PC-3 (cell line): ENCODE data around the gene CRABP2. TPM values are rescaled to one million over a fixed set of nuclear protein-coding genes. Genes with fewer than 3 reads are reported as not detected.

ENCODE experiments used
- ATAC-seq: fragments of 200-7000 bp; cut with Tn5 transposase; 2 replicates; pipeline ENCODE4 v1.9.1; 2020; ENCODE audit warnings: mild to moderate bottlenecking, moderate library complexity
- BruUV-seq: library from RNA; stranded (reverse); fragments of 400-500 nt; replicated peaks from 2 replicates; lab custom pipeline; 2021; lab: Mats Ljungman, UMichigan
- CTCF ChIA-PET: fragments of 300-600 bp; sonication (Branson Sonifier 250); formaldehyde crosslinking; loops from one replicate; lab custom pipeline; 2022; ENCODE audit warnings: antibody characterized with exemption; lab: Charles Lee
- POLR2A ChIA-PET: fragments of 300-600 bp; sonication (Branson Sonifier 250); formaldehyde crosslinking; loops from one replicate; lab custom pipeline; 2022; ENCODE audit warnings: antibody characterized with exemption; ENCODE audit not compliant: unreplicated experiment; lab: Charles Lee
- DNase-seq: peaks from one replicate; pipeline ENCODE4 v3.0.0-alpha.2; 2015
- H2AFZ ChIP-seq: fragments of 300-600 bp; sonication (generic); 2 replicates; pipeline ENCODE4 v1.6.0; 2016; ENCODE audit warnings: antibody characterized with exemption, low read length
- H3F3A ChIP-seq: fragments of 300-600 bp; sonication (generic); one replicate; pipeline ENCODE4 v1.6.0; 2017; ENCODE audit warnings: antibody characterized with exemption, low read length, control low read depth, mild to moderate bottlenecking; ENCODE audit not compliant: unreplicated experiment
- H3K27ac ChIP-seq: fragments of 300-600 bp; sonication (generic); 2 replicates; pipeline ENCODE4 v1.5.1; 2016; ENCODE audit warnings: mild to moderate bottlenecking, low read length
- H3K27me3 ChIP-seq: fragments of 300-600 bp; sonication (generic); 2 replicates; pipeline ENCODE4 v1.6.1; 2016; ENCODE audit warnings: low read length, mixed read lengths
- H3K36me3 ChIP-seq: fragments of 300-600 bp; sonication (generic); 2 replicates; pipeline ENCODE4 v1.6.1; 2016; ENCODE audit warnings: low read depth, mixed run types, low read length, mixed read lengths
- H3K4me1 ChIP-seq: fragments of 300-600 bp; sonication (generic); 2 replicates; pipeline ENCODE4 v1.5.1; 2016; ENCODE audit warnings: low read length; ENCODE audit not compliant: insufficient read depth
- H3K4me2 ChIP-seq: fragments of 300-600 bp; sonication (generic); 2 replicates; pipeline ENCODE4 v1.6.0; 2016; ENCODE audit warnings: low read length
- H3K4me3 ChIP-seq: fragments of 300-600 bp; sonication (generic); 2 replicates; pipeline ENCODE4 v1.5.1; 2016; ENCODE audit warnings: mild to moderate bottlenecking, low read length, mixed read lengths
- H3K79me2 ChIP-seq: fragments of 300-600 bp; sonication (generic); 2 replicates; pipeline ENCODE4 v1.6.1; 2017; ENCODE audit warnings: low read length, mixed read lengths
- H3K9ac ChIP-seq: fragments of 300-600 bp; sonication (generic); 2 replicates; pipeline ENCODE4 v1.6.0; 2016; ENCODE audit warnings: mild to moderate bottlenecking, low read length
- H3K9me2 ChIP-seq: fragments of 300-600 bp; sonication (generic); replicated peaks from 2 replicates; pipeline ENCODE4 v1.6.1; 2016; ENCODE audit warnings: mixed run types, low read length, mixed read lengths
- H3K9me3 ChIP-seq: fragments of 300-600 bp; sonication (generic); 2 replicates; pipeline ENCODE4 v1.6.1; 2016; ENCODE audit warnings: low read length, mixed read lengths
- H4K20me1 ChIP-seq: fragments of 300-600 bp; sonication (generic); 2 replicates; pipeline ENCODE4 v1.6.1; 2016; ENCODE audit warnings: low read length, mixed read lengths
- CTCF ChIP-seq: fragments of 300-600 bp; sonication (generic); conservative IDR thresholded peaks from 2 replicates; pipeline ENCODE4 v1.5.1; 2017; ENCODE audit warnings: antibody characterized with exemption, low read depth, mild to moderate bottlenecking, low read length
- EZH2 ChIP-seq: fragments of 300-600 bp; sonication (generic); IDR thresholded peaks from one replicate; pipeline ENCODE4 v1.6.1; 2017; ENCODE audit warnings: antibody characterized with exemption, mild to moderate bottlenecking, low read length; ENCODE audit not compliant: unreplicated experiment
- EZH2phosphoT487 ChIP-seq: fragments of 300-600 bp; sonication (generic); IDR thresholded peaks from 2 replicates; pipeline ENCODE4 v1.6.1; 2018; ENCODE audit warnings: mild to moderate bottlenecking, antibody characterized with exemption, low read length, borderline replicate concordance
- intact Hi-C: fragments of 100-400 bp; cut with micrococcal nuclease; formaldehyde crosslinking; loops from 2 replicates; pipeline ENCODE4 v1.9.0; 2023
- total RNA-seq: library from RNA; depleted of rRNA; stranded (reverse); fragments of >200 nt; gene quantifications from 2 replicates; pipeline ENCODE4 v1.2.3, GENCODE V29; 2014

The CRABP2 gene
- total RNA-seq, 1 experiment from 2014 or later: 120 TPM

- H3K27me3 ChIP-seq: no peaks in the 10 kb centered on the region
These were observed 33.6 kb downstream of the CRABP2 start for GRCh38 chr1:156671804-156672203.

GRCh38 chr1:156670791-156671190 is 34.6 kb downstream of the CRABP2 start:
- no peak for DNase-seq
- H3K4me1 ChIP-seq: peaks cover 7% of the 10 kb centered on the region; the same call in 1 of the 2 replicates
- H3F3A ChIP-seq: no peaks in the 10 kb centered on the region
- TF ChIP-seq EZH2 (no peak), EZH2phosphoT487 (no peak), CTCF (no peak)
- H3K4me3 ChIP-seq: no peak overlapping the region
- no peaks in the 10 kb centered on the region for H4K20me1 ChIP-seq
- H3K27ac ChIP-seq: no peak overlapping the region
- ATAC-seq: no peak
- H3K36me3 ChIP-seq: 0 out of 2 replicates have a peak, but pooled peaks cover 3% of the 10 kb centered on the region
- intact Hi-C loops: no loop called here
- peaks cover 7% of the 10 kb centered on the region for H3K79me2 ChIP-seq
- H2AFZ ChIP-seq: no peak overlapping the region
- H3K4me2 ChIP-seq: no peak overlapping the region
- H3K9me2 ChIP-seq: no peaks in the 10 kb centered on the region
- H3K9me3 ChIP-seq: no peaks in the 10 kb centered on the region
- no peaks in the 10 kb centered on the region for H3K27me3 ChIP-seq
- BruUV-seq: no TSS peak
- POLR2A ChIA-PET: no interaction called here
- CTCF ChIA-PET: no interaction called here
- H3K9ac ChIP-seq: no peak overlapping the region

More at GRCh38 chr1:156671804-156672203, 33.6 kb downstream of the CRABP2 start:
- Histone ChIP-seq H3K9me3 (no peaks in the 10 kb centered on the region), H3K4me2 (no peak overlapping the region), H3K79me2 (peaks cover 17% of the 10 kb centered on the region), H2AFZ (no peak overlapping the region), H4K20me1 (no peaks in the 10 kb centered on the region), H3K9ac (no peak overlapping the region), H3K27ac (no peak overlapping the region), H3K36me3 (0 out of 2 replicates have a peak, but pooled peaks cover 3% of the 10 kb centered on the region), H3F3A (no peaks in the 10 kb centered on the region), H3K4me1 (peaks cover 17% of the 10 kb centered on the region), H3K4me3 (no peak overlapping the region), H3K9me2 (no peaks in the 10 kb centered on the region)
- intact Hi-C loops: no loop called here
- DNase-seq (no peak), ATAC-seq (no peak)
- TF ChIP-seq EZH2: no peak
- no peak for TF ChIP-seq EZH2phosphoT487
- no peak for TF ChIP-seq CTCF
- no TSS peak for BruUV-seq
- CTCF ChIA-PET: no interaction called here
- POLR2A ChIA-PET: no interaction called here

- no peak overlapping the region for H3K9ac ChIP-seq
- intact Hi-C loops: no loop called here
- H2AFZ ChIP-seq: no peak overlapping the region
- H3K9me2 ChIP-seq: no peaks in the 10 kb centered on the region
- H4K20me1 ChIP-seq: no peaks in the 10 kb centered on the region
- ChIA-PET POLR2A (interaction anchor here (0.6 kb wide), 1 partner anchor 90 kb away, joined by 17 read pairs; no protein-coding TSS in a partner anchor), CTCF (no interaction called here)
- 0 out of 2 replicates have a peak, but pooled peaks cover 3% of the 10 kb centered on the region for H3K4me1 ChIP-seq
- H3F3A ChIP-seq: no peaks in the 10 kb centered on the region
- DNase-seq (no peak), ATAC-seq (no peak)
- peaks cover 3% of the 10 kb centered on the region for H3K79me2 ChIP-seq
- H3K27ac ChIP-seq: no peak overlapping the region
- H3K4me3 ChIP-seq: no peak overlapping the region
- H3K4me2 ChIP-seq: no peak overlapping the region
- H3K36me3 ChIP-seq: 0 out of 2 replicates have a peak, but pooled peaks cover 3% of the 10 kb centered on the region
- TF ChIP-seq CTCF (no peak), EZH2 (no peak), EZH2phosphoT487 (no peak)
- H3K27me3 ChIP-seq: no peaks in the 10 kb centered on the region
- H3K9me3 ChIP-seq: no peaks in the 10 kb centered on the region
- no TSS peak for BruUV-seq
These were observed 35.0 kb downstream of the CRABP2 start for GRCh38 chr1:156670359-156670758.
